ENCODE data around the gene RGL3.
"Not testable (repeated sequence)": the region's sequence is repeated elsewhere in the genome, so short reads cannot be mapped to it uniquely, and the experiment has no call there.

The RGL3 gene

GRCh38 chr19:11380653-11381537 is 38.2 kb downstream of the RGL3 start:
- H3K9ac ChIP-seq (ENCODE audit: low read length): peak overlapping the region; percentile 92
- no peaks in the 10 kb centered on the region for H3K79me2 ChIP-seq (ENCODE audit: insufficient read depth, low read length)
- no peaks in the 10 kb centered on the region for H3F3A ChIP-seq (ENCODE audit: insufficient read depth, low read length)
- H3K4me2 ChIP-seq (ENCODE audit: low read length): peak overlapping the region; percentile 99
- no peak overlapping the region for H2AFZ ChIP-seq (ENCODE audit: low read length)
- H3K36me3 ChIP-seq (ENCODE audit: insufficient read depth, low read length): peaks cover 10% of the 10 kb centered on the region; the same call in 1 of the 2 replicates
- peaks cover 45% of the 10 kb centered on the region for H3K4me1 ChIP-seq (ENCODE audit: insufficient read depth, low read length, severe bottlenecking)
- peak overlapping the region; percentile 77 for H3K4me3 ChIP-seq (ENCODE audit: low read depth, low read length, poor library complexity, severe bottlenecking)
- H4K20me1 ChIP-seq (ENCODE audit: insufficient read depth, low read length): no peaks in the 10 kb centered on the region
- TF ChIP-seq CTCF (IDR thresholded peaks at IDR 0.05; ENCODE audit: low read length) (peak; percentile 86), EZH2 (IDR thresholded peaks at IDR 0.05; ENCODE audit: borderline replicate concordance, low read length) (no peak)
- no peaks in the 10 kb centered on the region for H3K27me3 ChIP-seq (ENCODE audit: insufficient read depth, low read length)
- no peaks in the 10 kb centered on the region for H3K9me3 ChIP-seq (ENCODE audit: low read length)
- H3K9me2 ChIP-seq (ENCODE audit: low read depth, low read length): no peaks in the 10 kb centered on the region
- peak overlapping the region; percentile 95 for H3K27ac ChIP-seq (ENCODE audit: low read depth, low read length, poor library complexity, severe bottlenecking)

DNA sequence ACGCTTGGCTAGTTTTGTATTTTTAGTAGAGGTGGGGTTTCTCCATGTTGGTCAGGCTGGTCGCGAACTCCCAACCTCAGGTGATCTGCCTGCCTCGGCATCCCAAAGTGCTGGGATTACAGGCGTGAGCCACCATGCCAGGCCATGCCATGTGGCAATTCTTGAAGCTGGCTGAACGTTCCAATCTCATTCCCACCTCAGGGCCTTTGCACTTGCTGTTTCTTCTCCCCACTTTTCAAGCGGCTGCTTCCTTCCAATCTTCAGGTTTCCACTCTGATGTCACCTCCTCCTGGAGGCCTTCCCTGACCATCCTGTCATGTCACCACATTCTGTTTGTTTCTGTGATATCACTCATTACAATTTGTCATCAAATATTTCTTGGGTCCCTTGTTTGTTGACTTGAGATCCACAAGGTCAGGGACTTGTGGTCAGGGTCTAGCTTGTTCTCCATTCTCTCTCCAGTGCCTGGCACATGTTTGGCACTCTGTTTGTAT is 39.2 kb downstream of the RGL3 start:
- Histone ChIP-seq H3K79me2 (ENCODE audit: insufficient read depth, low read length) (no peaks in the 10 kb centered on the region), H3K4me2 (ENCODE audit: low read length) (peak overlapping the region; percentile 89), H4K20me1 (ENCODE audit: insufficient read depth, low read length) (no peaks in the 10 kb centered on the region), H2AFZ (ENCODE audit: low read length) (no peak overlapping the region), H3K9ac (ENCODE audit: low read length) (peak overlapping the region; percentile 87), H3K27me3 (ENCODE audit: insufficient read depth, low read length) (no peaks in the 10 kb centered on the region), H3K27ac (ENCODE audit: low read depth, low read length, poor library complexity, severe bottlenecking) (peak overlapping the region; percentile 95), H3K9me2 (ENCODE audit: low read depth, low read length) (no peaks in the 10 kb centered on the region), H3K9me3 (ENCODE audit: low read length) (no peaks in the 10 kb centered on the region), H3K4me1 (ENCODE audit: insufficient read depth, low read length, severe bottlenecking) (peaks cover 49% of the 10 kb centered on the region), H3F3A (ENCODE audit: insufficient read depth, low read length) (no peaks in the 10 kb centered on the region), H3K36me3 (ENCODE audit: insufficient read depth, low read length) (peaks cover 14% of the 10 kb centered on the region; the same call in 1 of the 2 replicates), H3K4me3 (ENCODE audit: low read depth, low read length, poor library complexity, severe bottlenecking) (peak overlapping the region; percentile 77)
- TF ChIP-seq CTCF (IDR thresholded peaks at IDR 0.05; ENCODE audit: low read length): no peak
- no peak for TF ChIP-seq EZH2 (IDR thresholded peaks at IDR 0.05; ENCODE audit: borderline replicate concordance, low read length)

- H3K9me2 ChIP-seq (ENCODE audit: low read depth, low read length); H3K27ac ChIP-seq (ENCODE audit: low read depth, low read length, poor library complexity, severe bottlenecking); H3K9ac ChIP-seq (ENCODE audit: low read length); H3K4me3 ChIP-seq (ENCODE audit: low read depth, low read length, poor library complexity, severe bottlenecking); H4K20me1 ChIP-seq (ENCODE audit: insufficient read depth, low read length); H3K9me3 ChIP-seq (ENCODE audit: low read length); H3K27me3 ChIP-seq (ENCODE audit: insufficient read depth, low read length); H3K79me2 ChIP-seq (ENCODE audit: insufficient read depth, low read length); H2AFZ ChIP-seq (ENCODE audit: low read length); H3F3A ChIP-seq (ENCODE audit: insufficient read depth, low read length): not testable (repeated sequence)
- Histone ChIP-seq H3K4me2 (ENCODE audit: low read length) (peak overlapping the region; percentile 89), H3K36me3 (ENCODE audit: insufficient read depth, low read length) (peaks cover 14% of the 10 kb centered on the region; the same call in 1 of the 2 replicates), H3K4me1 (ENCODE audit: insufficient read depth, low read length, severe bottlenecking) (peaks cover 49% of the 10 kb centered on the region)
Measured at GRCh38 chr19:11379269-11379845, 39.8 kb downstream of the RGL3 start.

Data from OCI-LY1 (cell line).